Measurements from ENCODE around the gene USP7.
"Not testable (repeated sequence)": the region's sequence is repeated elsewhere in the genome, so short reads cannot be mapped to it uniquely, and the experiment has no call there.

USP7 gene

GRCh38 chr16:8975039-8975438 lies 11.3 kb upstream of the USP7 start:
- TF ChIP-seq, protein P1, sequence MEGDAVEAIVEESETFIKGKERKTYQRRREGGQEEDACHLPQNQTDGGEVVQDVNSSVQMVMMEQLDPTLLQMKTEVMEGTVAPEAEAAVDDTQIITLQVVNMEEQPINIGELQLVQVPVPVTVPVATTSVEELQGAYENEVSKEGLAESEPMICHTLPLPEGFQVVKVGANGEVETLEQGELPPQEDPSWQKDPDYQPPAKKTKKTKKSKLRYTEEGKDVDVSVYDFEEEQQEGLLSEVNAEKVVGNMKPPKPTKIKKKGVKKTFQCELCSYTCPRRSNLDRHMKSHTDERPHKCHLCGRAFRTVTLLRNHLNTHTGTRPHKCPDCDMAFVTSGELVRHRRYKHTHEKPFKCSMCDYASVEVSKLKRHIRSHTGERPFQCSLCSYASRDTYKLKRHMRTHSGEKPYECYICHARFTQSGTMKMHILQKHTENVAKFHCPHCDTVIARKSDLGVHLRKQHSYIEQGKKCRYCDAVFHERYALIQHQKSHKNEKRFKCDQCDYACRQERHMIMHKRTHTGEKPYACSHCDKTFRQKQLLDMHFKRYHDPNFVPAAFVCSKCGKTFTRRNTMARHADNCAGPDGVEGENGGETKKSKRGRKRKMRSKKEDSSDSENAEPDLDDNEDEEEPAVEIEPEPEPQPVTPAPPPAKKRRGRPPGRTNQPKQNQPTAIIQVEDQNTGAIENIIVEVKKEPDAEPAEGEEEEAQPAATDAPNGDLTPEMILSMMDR (IDR thresholded peaks at IDR 0.05; ENCODE audit: insufficient read depth, low read depth, low read length, missing control alignments), result no peak
- DNase-seq (ENCODE audit: low read depth), result no peak
- H3K4me3 ChIP-seq (ENCODE audit: low read length), result no peak overlapping the region

DNA sequence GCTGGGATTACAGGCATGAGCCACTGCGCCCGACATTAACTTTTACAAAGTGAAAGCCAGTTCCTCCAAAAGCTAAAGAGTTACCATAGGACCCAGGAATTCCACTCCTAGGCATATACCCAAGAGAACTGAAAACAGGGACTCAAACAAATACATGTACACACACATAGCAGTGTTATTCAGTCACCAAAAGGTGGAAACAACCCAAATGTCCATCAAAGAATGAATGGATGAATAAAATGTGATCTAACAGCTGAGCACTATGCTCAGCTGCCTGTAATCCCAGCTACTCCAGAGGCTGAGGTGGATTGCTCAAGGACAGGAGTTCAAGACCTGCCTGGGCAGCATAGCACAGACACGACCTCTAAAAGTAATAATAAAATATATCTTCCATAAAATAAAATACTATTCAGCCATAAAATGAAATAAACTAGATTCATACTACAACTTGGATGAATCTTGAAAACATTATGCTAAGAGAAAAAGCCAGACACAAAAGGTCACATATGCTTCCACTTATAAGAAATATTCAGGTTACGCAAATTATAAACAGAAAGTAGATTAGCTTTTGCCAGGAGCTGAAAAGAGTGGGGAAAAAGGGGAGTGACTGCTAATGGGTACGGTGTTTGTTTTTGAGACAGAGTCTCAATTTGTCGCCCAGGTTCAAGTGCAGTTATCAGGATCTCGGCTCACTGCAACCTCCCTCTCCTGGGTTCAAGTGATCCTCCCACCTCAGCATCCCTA lies 9.3 kb upstream of the USP7 start:
- no peak overlapping the region for H3K4me3 ChIP-seq (ENCODE audit: low read length)
- TF ChIP-seq, protein P1 (IDR thresholded peaks at IDR 0.05; ENCODE audit: insufficient read depth, low read depth, low read length, missing control alignments), result no peak

DNA sequence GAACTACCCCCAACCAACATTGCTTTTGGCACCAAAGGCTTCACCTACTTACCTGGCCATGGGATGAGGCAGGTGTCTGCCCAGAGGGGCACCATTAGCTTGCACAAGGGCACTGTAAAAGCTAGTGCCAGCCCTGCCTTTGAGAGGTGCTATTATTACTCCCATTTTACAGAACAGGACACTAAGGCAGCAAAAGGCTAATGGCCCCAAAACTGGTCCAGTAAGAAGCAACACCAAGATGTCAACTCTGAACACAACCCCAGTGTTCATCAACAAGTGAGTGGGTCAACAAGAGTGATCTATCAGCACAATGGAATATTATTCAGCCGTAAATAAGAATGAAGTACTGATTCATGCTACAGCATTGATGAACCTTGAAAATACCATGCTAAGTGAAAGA lies 7.7 kb upstream of the USP7 start:
- DNase-seq (ENCODE audit: low read depth), result no peak
- TF ChIP-seq, protein P1 (IDR thresholded peaks at IDR 0.05; ENCODE audit: insufficient read depth, low read depth, low read length, missing control alignments), result no peak
- no peak overlapping the region for H3K4me3 ChIP-seq (ENCODE audit: low read length)

More for the DNA sequence above, 9.3 kb upstream of the USP7 start:
- DNase-seq (ENCODE audit: low read depth), result peak; percentile 12

- not testable (repeated sequence) for DNase-seq (ENCODE audit: low read depth); H3K4me3 ChIP-seq (ENCODE audit: low read length)
These were observed 5.6 kb upstream of the USP7 start for GRCh38 chr16:8969202-8969897.

- DNase-seq (ENCODE audit: low read depth); H3K4me3 ChIP-seq (ENCODE audit: low read length): not testable (repeated sequence)
These were observed 4.3 kb upstream of the USP7 start for GRCh38 chr16:8968054-8968453.

DNA sequence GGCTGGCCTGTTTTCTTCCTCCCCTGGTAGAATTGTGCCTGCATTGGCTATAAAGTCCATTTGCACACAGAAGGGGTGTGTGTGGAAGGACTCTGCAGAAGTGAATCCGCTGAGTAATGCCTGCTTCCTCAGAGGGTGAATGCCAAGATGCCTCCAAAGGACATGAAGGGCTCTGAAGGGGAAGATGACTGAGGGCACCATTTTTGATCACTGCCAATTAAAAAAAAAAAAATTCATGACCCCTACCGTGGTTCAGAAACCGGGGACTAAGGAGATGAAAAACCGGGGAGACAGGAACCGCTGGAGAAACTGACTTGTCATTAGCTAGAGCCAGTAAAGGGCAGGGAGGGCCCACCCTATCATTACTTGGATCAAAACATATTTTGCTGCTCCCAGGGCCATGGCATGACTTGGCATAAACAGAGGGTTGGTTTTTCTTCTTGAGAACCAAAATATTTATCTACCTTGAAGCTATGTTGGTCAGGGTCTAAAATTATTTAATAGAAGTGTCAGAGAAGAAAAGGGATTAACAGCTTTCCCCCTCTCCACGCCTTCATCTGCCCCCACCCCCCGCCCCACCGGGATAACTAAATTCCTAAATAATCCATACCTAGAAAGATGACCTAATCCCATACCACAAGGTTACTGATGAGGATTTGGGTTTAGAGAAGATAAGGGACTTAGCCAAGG lies 3.6 kb upstream of the USP7 start:
- DNase-seq (ENCODE audit: low read depth), result peak; percentile 32
- TF ChIP-seq, protein P1 (IDR thresholded peaks at IDR 0.05; ENCODE audit: insufficient read depth, low read depth, low read length, missing control alignments), result no peak

DNA sequence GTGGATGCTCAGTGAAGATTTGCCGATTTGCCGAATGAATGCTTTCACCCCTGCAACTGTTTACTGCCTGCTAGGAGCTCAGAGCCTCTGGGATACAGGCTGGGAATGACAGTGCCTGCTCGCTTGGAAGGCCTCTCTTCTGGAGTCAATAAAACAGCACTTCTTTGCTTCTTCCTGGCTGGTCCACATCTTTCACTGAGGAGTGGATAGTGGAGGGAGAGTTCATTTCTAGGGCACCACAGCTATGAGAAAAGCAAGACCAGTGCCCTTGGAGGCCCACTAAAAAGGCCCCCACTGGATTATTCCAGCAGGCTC lies 3.1 kb upstream of the USP7 start:
- TF ChIP-seq, protein P1 (IDR thresholded peaks at IDR 0.05; ENCODE audit: insufficient read depth, low read depth, low read length, missing control alignments), result no peak
- no peak overlapping the region for H3K4me3 ChIP-seq (ENCODE audit: low read length)
- no peak for DNase-seq (ENCODE audit: low read depth)

More for the DNA sequence above, 3.6 kb upstream of the USP7 start:
- H3K4me3 ChIP-seq (ENCODE audit: low read length), result no peak overlapping the region
